Ovary (tissue), 10 donors: ENCODE results near the gene MRAP2. TPM values are rescaled to one million over a fixed set of nuclear protein-coding genes. Genes with fewer than 3 reads are reported as not detected.

Experiments
- DNase-seq, 5 donors: peaks; one replicate each; pipeline ENCODE4 v3.0.0-alpha.2; 2019 to 2020
- H3K27ac ChIP-seq, 2 donors: fragments of 200-600 bp; one replicate each; pipeline versions ENCODE4 v1.5.1 to v1.8.0; 2019 to 2022
- H3K27me3 ChIP-seq: fragments of 200-600 bp; one replicate; pipeline ENCODE4 v1.8.0; 2022
- H3K36me3 ChIP-seq: fragments of 200-600 bp; sonication (generic); one replicate; pipeline ENCODE4 v1.5.1; 2019
- H3K4me1 ChIP-seq: one replicate; pipeline ENCODE4 v1.8.1; 2013; ENCODE audit warnings: mild to moderate bottlenecking, moderate library complexity; ENCODE audit not compliant: insufficient read depth
- H3K4me3 ChIP-seq: fragments of 200-600 bp; sonication (generic); one replicate; pipeline ENCODE4 v1.5.1; 2017
- H3K9me3 ChIP-seq, 2 donors: fragments of 200-600 bp in 1 of 2; sonication (generic) in 1 of 2; one replicate each; pipeline versions ENCODE4 v1.5.1 to v1.8.1; 2013 to 2019; ENCODE audit warnings: mild to moderate bottlenecking in 1 of 2, moderate library complexity in 1 of 2
- CTCF ChIP-seq, 3 donors: fragments of 450-650 bp in 2 of 3; fragments of 200-600 bp in 1 of 3; IDR thresholded peaks; one replicate each; pipeline versions ENCODE4 v1.5.1 to v1.8.0; 2016 to 2022; ENCODE audit warnings: antibody characterized with exemption in 3 of 3, mild to moderate bottlenecking in 1 of 3
- EP300 ChIP-seq: sonication (generic); formaldehyde crosslinking; IDR thresholded peaks from one replicate; pipeline ENCODE4 v1.6.1; 2017; ENCODE audit warnings: antibody characterized with exemption
- POLR2A ChIP-seq: fragments of 450-650 bp; IDR thresholded peaks from one replicate; pipeline ENCODE4 v1.6.1; 2017; ENCODE audit warnings: antibody characterized with exemption, mild to moderate bottlenecking, moderate library complexity
- WGBS, 3 donors: extraction: QIAGEN DNeasy Blood & Tissue Kit in 1 of 3; methylation state at CpG; one replicate each; pipeline versions ENCODE4 v1.1.5 to v1.1.7; 2013 to 2017; 5-methylcytosine and 5-hydroxymethylcytosine counted together
- intact Hi-C, 4 donors: fragments of 100-400 bp; cut with DNase I; formaldehyde crosslinking; loops; one replicate each; pipeline versions ENCODE4 v1.11.0 to v1.15.1; 2022 to 2023
- long read RNA-seq, 3 donors: library from polyadenylated mRNA in 2 of 3; unstranded in 2 of 3; transcript quantifications; one replicate each; pipeline ENCODE4 v2.0.0 and lab custom pipeline, GENCODE V29; 2021 to 2026
- polyA plus RNA-seq, 2 donors: library from polyadenylated mRNA; stranded (reverse); fragments of 200-250 nt in 1 of 2; fragments of 350-450 nt in 1 of 2; fragmentation: Illumina TruSeq in 1 of 2; extraction: RNeasy Lipid Tissue Mini Kit (QIAGEN cat#74804) in 1 of 2; gene quantifications; one replicate each; pipeline ENCODE4 v1.2.3, GENCODE V29; 2013 to 2014
- total RNA-seq, 7 donors: library from RNA; depleted of rRNA in 2 of 7; stranded (reverse); fragments of >200 nt in 2 of 7; fragmentation: NEBNext Ultra II Directional in 3 of 7; extraction: Animal tissue kit (Norgen Biotek cat#: 25700) in 3 of 7; gene quantifications; one replicate each; pipeline versions ENCODE4 v1.1.0 to v1.2.4, GENCODE V29; 2016 to 2023
- donor health status: DM: no; HTN: no; CAD: no; lungs with moderate emphysema.
- donor health status: DM: no; HTN: no; CAD: no.
- donor health status: Bipolar disorder and iron deficiency.
- donor health status: DM: yes; HTN: yes; CAD: no.
- donor health status: DM: no; HTN: no; CAD: no.
- donor health status: DM: yes; HTN: yes; CAD: no.

Gene MRAP2
- total RNA-seq (1 to 10 TPM in 3 of 7 donors, under 1 TPM in 4; 0.20 to 2.6 (median 0.83) TPM), polyA plus RNA-seq (1 to 10 TPM; 1.2 to 4.7 TPM)
- long read RNA-seq, donor 1, partial matches to known transcripts: 1 of 1 reads
- long read RNA-seq, donor 1, other reads (novel, unspliced or antisense): 0 of 1 reads
- long read RNA-seq, donor 2, partial matches to known transcripts: 0 of 2 reads
- long read RNA-seq, donor 2, other reads (novel, unspliced or antisense): 0 of 2 reads
- long read RNA-seq, donor 3, partial matches to known transcripts: 0 of 3 reads
- long read RNA-seq, donor 3, other reads (novel, unspliced or antisense): 0 of 3 reads

- TF ChIP-seq CTCF (IDR thresholded peaks at IDR 0.05) (no peak), POLR2A (no peak)
- DNase-seq: peak in 4 of 5 donors; percentile 24 to 55 (median 42)
- peaks cover under 1% of the 10 kb centered on the region for H3K4me1 ChIP-seq
- intact Hi-C loops: no loop called here
- H3K36me3 ChIP-seq: no peaks in the 10 kb centered on the region
- no peak within 1 kb of the TSS for H3K27ac ChIP-seq
- peak within 1 kb of the TSS; percentile 40 for H3K4me3 ChIP-seq
- H3K9me3 ChIP-seq: no peaks in the 10 kb centered on the region
- no peaks in the 10 kb centered on the region for H3K27me3 ChIP-seq
- 0 to 2% (median 0%) methylated on average over 35 to 78 of the region's 78 CpGs for WGBS, 3 donors
These were observed at the start of gene MRAP2 for GRCh38 chr6:84033523-84034451. MRAP2 (plus strand) TSS chr6:84033772; CDS start chr6:84055319, 21,547 bp downstream.

GRCh38 chr6:83984411-83984810, 49.2 kb upstream of the MRAP2 start:
- H3K27ac ChIP-seq: no peak overlapping the region
- intact Hi-C loops: no loop called here

GRCh38 chr6:83985308-83985713, 48.3 kb upstream of the MRAP2 start:
- DNase-seq: no peak
- Histone ChIP-seq H3K4me3 (no peak overlapping the region), H3K4me1 (no peaks in the 10 kb centered on the region), H3K27me3 (no peaks in the 10 kb centered on the region), H3K27ac (no peak overlapping the region), H3K9me3 (no peaks in the 10 kb centered on the region), H3K36me3 (no peaks in the 10 kb centered on the region)
- WGBS, 3 donors: 35 to 54% (median 48%) methylated on average over 1 of the region's 1 CpG
- intact Hi-C loops: no loop called here
- no peak for TF ChIP-seq EP300
- no peak for TF ChIP-seq CTCF (IDR thresholded peaks at IDR 0.05)
- no peak for TF ChIP-seq POLR2A

More at GRCh38 chr6:83984411-83984810, 49.2 kb upstream of the MRAP2 start:
- Histone ChIP-seq H3K36me3 (no peaks in the 10 kb centered on the region), H3K27me3 (no peaks in the 10 kb centered on the region), H3K9me3 (no peaks in the 10 kb centered on the region), H3K4me3 (no peak overlapping the region), H3K4me1 (no peaks in the 10 kb centered on the region)
- TF ChIP-seq POLR2A (no peak), CTCF (IDR thresholded peaks at IDR 0.05) (no peak), EP300 (no peak)
- DNase-seq: no peak
- WGBS, 3 donors: 96 to 98% (median 97%) methylated on average over 1 of the region's 1 CpG

- H3K27ac ChIP-seq: no peak overlapping the region
- no peak for DNase-seq
- H3K9me3 ChIP-seq: no peaks in the 10 kb centered on the region
- no peak for TF ChIP-seq CTCF (IDR thresholded peaks at IDR 0.05)
- TF ChIP-seq POLR2A: no peak
- no peak for TF ChIP-seq EP300
- no peak overlapping the region for H3K4me3 ChIP-seq
- intact Hi-C loops: no loop called here
- no peaks in the 10 kb centered on the region for H3K4me1 ChIP-seq
- H3K36me3 ChIP-seq: no peaks in the 10 kb centered on the region
- H3K27me3 ChIP-seq: no peaks in the 10 kb centered on the region
These were observed 47.9 kb upstream of the MRAP2 start for GRCh38 chr6:83985715-83986114.
